Left lung (tissue), 10 donors: ENCODE measurements around the gene TMPRSS11E. TPM values are rescaled to one million over a fixed set of nuclear protein-coding genes. Genes with fewer than 3 reads are reported as not detected.

ENCODE experiments used
- ATAC-seq: fragments of 200-7000 bp; cut with Tn5 transposase; one replicate; pipeline ENCODE4 v1.9.1; 2020; ENCODE audit warnings: moderate library complexity
- DNase-seq, 4 donors: peaks; one replicate each; pipeline ENCODE4 v3.0.0-alpha.2; 2013 to 2020
- H3K27ac ChIP-seq, 2 donors: fragments of 200-600 bp; sonication (generic) in 1 of 2; one replicate each; pipeline versions ENCODE4 v1.5.0 to v1.8.0; 2020 to 2021
- H3K27me3 ChIP-seq, 2 donors: fragments of 200-600 bp; sonication (generic) in 1 of 2; one replicate each; pipeline versions ENCODE4 v1.5.0 to v1.8.0; 2020 to 2021
- H3K36me3 ChIP-seq, 2 donors: fragments of 200-600 bp; sonication (generic) in 1 of 2; one replicate each; pipeline versions ENCODE4 v1.5.0 to v1.8.0; 2020 to 2021
- H3K4me1 ChIP-seq, 2 donors: fragments of 200-600 bp; one replicate each; pipeline ENCODE4 v1.8.0; 2021
- H3K4me3 ChIP-seq, 2 donors: fragments of 200-600 bp; sonication (generic) in 1 of 2; one replicate each; pipeline versions ENCODE4 v1.5.0 to v1.8.0; 2020 to 2021; ENCODE audit warnings: mild to moderate bottlenecking in 1 of 2
- H3K9me3 ChIP-seq, 2 donors: fragments of 200-600 bp; sonication (generic) in 1 of 2; one replicate each; pipeline versions ENCODE4 v1.5.0 to v1.8.0; 2020 to 2021
- intact Hi-C, 2 donors: fragments of 100-400 bp; cut with DNase I; formaldehyde crosslinking; loops; one replicate each; pipeline versions ENCODE4 v1.11.2 to v1.14.2; 2022
- polyA plus RNA-seq, 6 donors: library from polyadenylated mRNA; unstranded; fragments of 120-200 nt; gene quantifications; one replicate each; pipeline ENCODE4 v1.2.1, GENCODE V29; 2013; ENCODE audit not compliant: insufficient read length in 6 of 6
- total RNA-seq, 2 donors: library from RNA; stranded (reverse); fragmentation: NEBNext Ultra II Directional; extraction: Animal tissue kit (Norgen Biotek cat#: 25700); gene quantifications; one replicate each; pipeline ENCODE4 v1.2.1, GENCODE V29; 2021
- TF ChIP-seq, protein P1 (sequence below), 2 donors: fragments of 200-600 bp; sonication (generic) in 1 of 2; IDR thresholded peaks; one replicate each; pipeline versions ENCODE4 v1.5.0 to v1.8.0; 2021; ENCODE audit warnings: antibody characterized with exemption in 2 of 2
- donor health status: DM: no; HTN: yes; CAD: no.
- donor health status: DM: no; HTN: no; CAD: no.

Gene TMPRSS11E
- total and polyA plus RNA-seq, 8 donors = 0.15 to 0.55 (median 0.19) TPM; not detected in 2

DNA sequence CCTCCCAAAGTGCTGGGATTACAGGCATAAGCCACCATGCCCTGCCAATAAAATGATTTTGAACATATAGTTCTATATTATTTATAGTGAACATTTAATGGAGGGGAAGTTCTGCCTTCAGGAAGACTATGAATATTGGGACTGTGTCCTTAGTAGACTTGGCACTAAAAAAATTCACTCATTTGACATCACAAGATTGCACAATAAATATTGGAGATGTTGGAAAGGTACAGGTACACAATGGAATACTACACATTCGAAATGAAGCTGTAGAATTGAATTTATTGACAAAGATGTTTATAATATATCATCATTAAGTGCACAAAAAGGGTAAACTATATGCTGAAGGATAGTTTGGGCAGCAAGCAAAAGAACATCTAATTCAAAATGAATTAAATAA is 13.0 kb upstream of the TMPRSS11E start:
- DNase-seq (no peak), ATAC-seq (no peak)
- H3K36me3 ChIP-seq = no peaks in the 10 kb centered on the region
- no peak overlapping the region for H3K4me3 ChIP-seq
- no peak overlapping the region for H3K27ac ChIP-seq
- no peaks in the 10 kb centered on the region for H3K4me1 ChIP-seq
- intact Hi-C loops = no loop called here
- no peaks in the 10 kb centered on the region for H3K27me3 ChIP-seq
- H3K9me3 ChIP-seq = peaks cover 0 to 3% of the 10 kb centered on the region in 2 donors
- TF ChIP-seq, protein P1, sequence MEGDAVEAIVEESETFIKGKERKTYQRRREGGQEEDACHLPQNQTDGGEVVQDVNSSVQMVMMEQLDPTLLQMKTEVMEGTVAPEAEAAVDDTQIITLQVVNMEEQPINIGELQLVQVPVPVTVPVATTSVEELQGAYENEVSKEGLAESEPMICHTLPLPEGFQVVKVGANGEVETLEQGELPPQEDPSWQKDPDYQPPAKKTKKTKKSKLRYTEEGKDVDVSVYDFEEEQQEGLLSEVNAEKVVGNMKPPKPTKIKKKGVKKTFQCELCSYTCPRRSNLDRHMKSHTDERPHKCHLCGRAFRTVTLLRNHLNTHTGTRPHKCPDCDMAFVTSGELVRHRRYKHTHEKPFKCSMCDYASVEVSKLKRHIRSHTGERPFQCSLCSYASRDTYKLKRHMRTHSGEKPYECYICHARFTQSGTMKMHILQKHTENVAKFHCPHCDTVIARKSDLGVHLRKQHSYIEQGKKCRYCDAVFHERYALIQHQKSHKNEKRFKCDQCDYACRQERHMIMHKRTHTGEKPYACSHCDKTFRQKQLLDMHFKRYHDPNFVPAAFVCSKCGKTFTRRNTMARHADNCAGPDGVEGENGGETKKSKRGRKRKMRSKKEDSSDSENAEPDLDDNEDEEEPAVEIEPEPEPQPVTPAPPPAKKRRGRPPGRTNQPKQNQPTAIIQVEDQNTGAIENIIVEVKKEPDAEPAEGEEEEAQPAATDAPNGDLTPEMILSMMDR (IDR thresholded peaks at IDR 0.05) = no peak

DNA sequence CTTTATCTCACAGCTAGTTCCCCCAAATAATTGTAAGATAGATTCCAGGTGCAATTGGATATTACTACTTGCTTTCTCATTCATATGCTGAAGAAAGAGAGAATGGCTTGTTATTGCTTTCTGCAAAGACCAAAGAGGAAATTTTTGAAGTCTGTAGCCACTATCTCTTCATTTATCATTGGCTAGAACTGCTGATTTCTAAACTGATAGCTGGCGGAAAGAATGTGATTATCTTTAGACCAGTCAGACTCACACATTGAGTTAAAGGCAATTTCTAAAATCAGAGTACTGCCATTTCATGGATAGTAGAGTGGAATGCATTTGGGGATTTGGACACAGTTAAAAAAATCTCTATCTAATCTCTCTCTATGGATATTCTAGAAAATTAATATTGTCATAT is 12.4 kb upstream of the TMPRSS11E start:
- Histone ChIP-seq H3K27ac (no peak overlapping the region), H3K9me3 (peaks cover 0 to 3% of the 10 kb centered on the region in 2 donors), H3K4me3 (no peak overlapping the region), H3K4me1 (no peaks in the 10 kb centered on the region), H3K36me3 (no peaks in the 10 kb centered on the region), H3K27me3 (no peaks in the 10 kb centered on the region)
- TF ChIP-seq, protein P1 (IDR thresholded peaks at IDR 0.05) = no peak
- intact Hi-C loops = no loop called here
- no peak for ATAC-seq
- no peak for DNase-seq

DNA sequence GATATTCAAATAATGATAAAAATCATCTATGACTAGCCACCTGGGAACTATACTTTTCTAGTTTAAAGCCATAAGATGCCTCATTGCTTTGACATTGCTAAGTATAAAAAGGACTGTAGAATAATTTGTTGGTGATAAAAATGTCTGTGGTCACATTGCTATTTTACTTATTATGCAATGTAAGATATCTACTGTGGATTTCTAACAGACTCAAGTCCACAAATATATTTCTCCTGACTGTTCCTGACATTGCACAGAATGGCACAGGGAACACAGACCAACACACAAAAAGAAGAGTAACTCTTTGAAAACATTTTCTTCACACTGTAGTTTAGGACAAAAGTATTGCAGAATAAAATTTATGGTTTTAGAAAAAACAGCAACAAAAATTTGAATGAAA is 2.2 kb upstream of the TMPRSS11E start:
- Histone ChIP-seq H3K4me3 (no peak overlapping the region), H3K4me1 (no peaks in the 10 kb centered on the region), H3K27me3 (no peaks in the 10 kb centered on the region), H3K36me3 (no peaks in the 10 kb centered on the region), H3K9me3 (no peaks in the 10 kb centered on the region), H3K27ac (no peak overlapping the region)
- intact Hi-C loops = no loop called here
- TF ChIP-seq, protein P1 (IDR thresholded peaks at IDR 0.05) = no peak
- DNase-seq (no peak), ATAC-seq (no peak)

DNA sequence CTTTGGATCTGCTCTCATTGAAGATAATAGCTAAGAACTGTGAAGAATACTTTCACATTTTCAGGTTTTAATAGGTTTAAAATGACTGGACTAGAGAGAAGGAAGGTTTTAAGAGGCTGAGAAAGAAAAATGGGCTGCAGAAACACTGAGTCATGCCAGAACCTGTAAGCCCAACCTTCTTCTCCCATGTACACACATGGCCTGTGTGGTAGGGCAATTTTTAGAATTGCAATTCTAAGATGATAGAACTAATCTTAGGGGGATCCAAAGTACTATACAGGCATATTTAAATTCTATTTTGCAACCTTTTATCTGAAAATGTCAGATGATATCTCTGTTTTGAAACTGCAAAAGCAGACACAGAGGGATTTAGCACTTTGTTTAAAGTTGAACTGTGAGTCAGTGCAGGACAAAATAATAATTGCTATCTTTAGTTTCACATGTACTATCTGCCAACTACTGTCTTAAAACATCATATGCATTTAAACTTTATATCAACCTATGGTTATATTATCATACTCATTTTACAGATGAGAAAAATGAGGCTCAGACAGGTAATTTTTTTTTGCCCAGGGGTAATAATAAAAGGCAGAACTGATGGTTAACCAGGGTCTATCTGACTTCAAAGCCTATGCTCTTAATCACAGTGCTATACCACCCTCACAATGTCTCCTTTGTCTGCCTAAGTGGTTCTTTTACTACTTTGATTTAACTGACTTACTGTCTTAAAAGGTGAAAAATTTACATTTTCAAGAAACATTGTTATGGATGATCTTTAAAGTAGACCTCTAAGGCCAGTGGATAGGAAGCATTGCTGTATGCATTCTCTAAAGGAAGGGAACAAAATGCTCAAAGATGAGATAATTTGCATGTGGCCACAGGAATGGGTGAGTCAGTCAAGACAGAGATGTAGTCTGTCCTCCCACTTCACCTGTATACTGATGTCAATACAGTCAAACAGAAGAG is 4.3 kb downstream of the TMPRSS11E start:
- DNase-seq (no peak), ATAC-seq (no peak)
- H3K9me3 ChIP-seq = no peaks in the 10 kb centered on the region
- intact Hi-C loops = no loop called here
- no peak overlapping the region for H3K4me3 ChIP-seq
- H3K27me3 ChIP-seq = no peaks in the 10 kb centered on the region
- no peaks in the 10 kb centered on the region for H3K4me1 ChIP-seq
- no peak overlapping the region for H3K27ac ChIP-seq
- TF ChIP-seq, protein P1 (IDR thresholded peaks at IDR 0.05) = no peak
- no peaks in the 10 kb centered on the region for H3K36me3 ChIP-seq

DNA sequence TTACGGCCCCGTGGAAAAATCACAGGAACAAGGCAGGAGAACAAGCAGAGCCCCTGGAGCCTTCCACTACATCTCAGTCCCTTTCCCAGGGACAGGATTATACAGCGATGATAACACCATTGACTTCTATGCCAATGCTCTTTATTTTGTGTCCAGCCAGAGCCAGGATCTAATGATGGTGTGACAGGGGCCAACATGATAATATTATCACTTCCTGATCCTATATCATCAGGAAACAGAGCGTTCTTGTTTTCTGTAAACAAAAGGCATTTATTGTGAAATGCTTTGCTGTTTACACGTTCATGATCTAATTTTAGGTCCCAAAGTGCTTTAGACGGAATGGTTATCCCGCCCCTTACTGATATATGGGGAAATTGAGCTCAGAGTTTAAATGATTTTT is 12.8 kb downstream of the TMPRSS11E start:
- intact Hi-C loops = no loop called here
- Histone ChIP-seq H3K27ac (no peak overlapping the region), H3K4me3 (no peak overlapping the region), H3K4me1 (no peaks in the 10 kb centered on the region), H3K36me3 (no peaks in the 10 kb centered on the region), H3K9me3 (no peaks in the 10 kb centered on the region), H3K27me3 (no peaks in the 10 kb centered on the region)
- no peak for DNase-seq
- TF ChIP-seq, protein P1 (IDR thresholded peaks at IDR 0.05) = no peak
- no peak for ATAC-seq
